ENCODE data around the gene FGF21. TPM values are rescaled to one million over a fixed set of nuclear protein-coding genes. Genes with fewer than 3 reads are reported as not detected.
A peak's percentile ranks its signal among the peaks of the same experiment; 100 is the strongest.

The FGF21 gene
- total RNA-seq, 4 donors from 2014 or later, result not detected

DNA sequence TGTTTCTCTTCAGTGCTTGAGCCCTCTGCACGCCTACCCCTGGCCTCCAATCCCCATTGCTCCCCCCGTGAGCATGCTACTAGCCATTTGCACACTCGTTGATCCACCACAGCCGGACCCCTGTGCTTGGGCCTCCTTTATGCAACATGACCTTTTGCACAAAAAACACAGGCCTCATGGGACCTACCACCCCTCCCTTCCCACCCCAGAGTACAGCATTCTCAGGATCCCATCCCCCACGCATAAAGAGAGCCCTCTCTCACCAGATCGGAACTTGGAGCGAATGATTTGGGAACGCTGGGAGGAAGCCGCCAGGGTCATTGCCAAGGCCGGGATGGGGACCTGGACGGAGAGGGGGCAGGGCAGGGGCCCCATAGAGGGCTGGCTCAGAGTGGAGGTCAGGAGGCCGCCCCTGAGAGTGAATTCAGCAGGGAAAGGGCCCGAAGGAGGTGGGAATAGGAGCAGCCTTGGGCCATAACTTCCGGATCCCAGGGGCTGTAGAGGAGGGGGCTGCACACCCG is 36.6 kb upstream of the FGF21 start:
- no peak for DNase-seq (ENCODE audit: low spot score in 2 of 2)
- Histone ChIP-seq H3K9me3 (no peaks in the 10 kb centered on the region), H3K4me3 (no peak overlapping the region), H3K27ac (no peak overlapping the region), H3K36me3 (no peaks in the 10 kb centered on the region), H3K4me1 (peaks cover 44% of the 10 kb centered on the region), H3K27me3 (no peaks in the 10 kb centered on the region)
- WGBS, result 69% methylated on average over 15 of the region's 15 CpGs
- TF ChIP-seq POLR2A (IDR thresholded peaks at IDR 0.05), result no peak
- TF ChIP-seq POLR2AphosphoS5 (IDR thresholded peaks at IDR 0.05), result no peak
- TF ChIP-seq, protein P1, sequence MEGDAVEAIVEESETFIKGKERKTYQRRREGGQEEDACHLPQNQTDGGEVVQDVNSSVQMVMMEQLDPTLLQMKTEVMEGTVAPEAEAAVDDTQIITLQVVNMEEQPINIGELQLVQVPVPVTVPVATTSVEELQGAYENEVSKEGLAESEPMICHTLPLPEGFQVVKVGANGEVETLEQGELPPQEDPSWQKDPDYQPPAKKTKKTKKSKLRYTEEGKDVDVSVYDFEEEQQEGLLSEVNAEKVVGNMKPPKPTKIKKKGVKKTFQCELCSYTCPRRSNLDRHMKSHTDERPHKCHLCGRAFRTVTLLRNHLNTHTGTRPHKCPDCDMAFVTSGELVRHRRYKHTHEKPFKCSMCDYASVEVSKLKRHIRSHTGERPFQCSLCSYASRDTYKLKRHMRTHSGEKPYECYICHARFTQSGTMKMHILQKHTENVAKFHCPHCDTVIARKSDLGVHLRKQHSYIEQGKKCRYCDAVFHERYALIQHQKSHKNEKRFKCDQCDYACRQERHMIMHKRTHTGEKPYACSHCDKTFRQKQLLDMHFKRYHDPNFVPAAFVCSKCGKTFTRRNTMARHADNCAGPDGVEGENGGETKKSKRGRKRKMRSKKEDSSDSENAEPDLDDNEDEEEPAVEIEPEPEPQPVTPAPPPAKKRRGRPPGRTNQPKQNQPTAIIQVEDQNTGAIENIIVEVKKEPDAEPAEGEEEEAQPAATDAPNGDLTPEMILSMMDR (IDR thresholded peaks at IDR 0.05), result no peak
- TF ChIP-seq EP300 (IDR thresholded peaks at IDR 0.05), result no peak

DNA sequence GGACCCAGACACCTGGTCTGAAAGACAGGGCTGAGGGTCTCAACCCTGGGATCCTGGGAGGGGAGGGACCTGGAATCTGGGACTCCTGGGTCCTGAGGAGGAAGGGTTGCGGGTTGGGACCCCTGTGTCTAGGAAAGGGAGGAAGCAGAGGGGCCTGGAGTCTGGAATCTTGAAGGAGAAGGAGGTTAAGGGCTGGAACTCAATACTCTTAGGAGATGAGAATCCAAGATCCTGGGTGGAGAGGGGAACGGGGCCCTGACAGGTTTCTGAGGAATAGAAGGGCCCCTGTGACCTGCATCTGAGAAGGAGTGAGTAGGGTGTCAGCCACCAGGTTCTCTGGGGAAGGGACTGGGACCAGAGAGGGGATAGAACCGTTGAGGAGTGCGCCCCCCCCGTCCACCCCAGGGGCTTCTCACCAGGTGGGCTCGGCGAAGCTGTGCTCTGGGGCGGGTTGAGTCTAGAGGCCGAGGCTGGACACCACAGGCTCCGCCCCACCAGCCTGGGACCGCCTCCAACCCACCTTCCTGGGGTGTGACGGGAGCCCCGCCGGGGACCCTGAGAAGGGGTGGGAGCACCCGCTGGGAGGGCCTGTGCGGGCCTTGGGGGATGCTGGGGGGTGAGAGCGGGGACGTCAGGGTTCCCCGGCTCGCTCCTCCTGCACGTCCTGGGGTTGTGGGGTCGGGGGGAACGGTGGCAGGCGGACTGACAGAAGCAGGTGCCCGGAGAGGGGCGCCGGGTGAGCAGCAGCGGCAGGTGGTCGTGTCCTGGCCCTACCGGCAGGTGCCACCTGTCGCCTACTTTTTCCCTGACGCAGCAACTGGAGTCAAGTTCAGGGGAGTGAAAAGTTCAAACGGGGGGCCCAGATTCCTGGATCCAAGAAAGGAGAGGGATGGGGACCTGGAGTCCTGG is 35.8 kb upstream of the FGF21 start, which contains the start of gene MAMSTR:
Gene MAMSTR, minus strand, starts transcription at position 463 of the 909 bp plus-strand sequence. CDS start 694 bp downstream, outside the sequence.
- Histone ChIP-seq H3K9me3 (no peaks in the 10 kb centered on the region), H3K4me1 (peaks cover 43% of the 10 kb centered on the region), H3K4me3 (peak within 1 kb of the TSS; percentile 52), H3K36me3 (no peaks in the 10 kb centered on the region), H3K27ac (peak within 1 kb of the TSS; percentile 56), H3K27me3 (no peaks in the 10 kb centered on the region)
- DNase-seq (ENCODE audit: low spot score in 2 of 2), result peak in 1 of 2 donors; percentile 75
- TF ChIP-seq EP300 (IDR thresholded peaks at IDR 0.05) (no peak), POLR2AphosphoS5 (IDR thresholded peaks at IDR 0.05) (no peak), POLR2A (IDR thresholded peaks at IDR 0.05) (no peak)
- TF ChIP-seq, protein P1 (IDR thresholded peaks at IDR 0.05), result no peak
- WGBS, result 80% methylated on average over 14 of the region's 33 CpGs

DNA sequence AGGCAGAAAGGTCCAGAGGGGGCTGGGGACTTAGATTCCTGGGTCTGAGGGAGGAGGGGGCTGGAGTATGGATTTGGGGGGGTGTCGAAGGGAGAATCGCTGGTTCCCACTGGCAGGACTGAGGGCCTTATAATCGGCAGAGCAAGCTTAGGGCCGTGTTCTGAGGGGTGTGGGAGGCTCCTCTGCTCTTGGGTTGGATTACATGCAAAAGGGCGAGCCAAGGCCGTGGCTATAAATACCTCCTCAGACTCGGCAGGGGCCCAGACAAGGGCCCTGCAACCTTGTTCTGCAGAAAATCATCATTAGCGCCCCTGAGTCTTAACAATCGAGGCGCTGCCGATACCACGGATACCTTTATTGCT is 35.1 kb upstream of the FGF21 start:
- no peaks in the 10 kb centered on the region for H3K27me3 ChIP-seq
- peak overlapping the region; percentile 52 for H3K4me3 ChIP-seq
- no peaks in the 10 kb centered on the region for H3K9me3 ChIP-seq
- DNase-seq (ENCODE audit: low spot score in 2 of 2), result no peak
- no peaks in the 10 kb centered on the region for H3K36me3 ChIP-seq
- H3K4me1 ChIP-seq, result peaks cover 43% of the 10 kb centered on the region
- TF ChIP-seq, protein P1 (IDR thresholded peaks at IDR 0.05), result no peak
- no peak for TF ChIP-seq EP300 (IDR thresholded peaks at IDR 0.05)
- TF ChIP-seq POLR2AphosphoS5 (IDR thresholded peaks at IDR 0.05), result no peak
- no peak for TF ChIP-seq POLR2A (IDR thresholded peaks at IDR 0.05)
- WGBS, result 26% methylated on average over 12 of the region's 12 CpGs
- peak overlapping the region; percentile 56 for H3K27ac ChIP-seq

DNA sequence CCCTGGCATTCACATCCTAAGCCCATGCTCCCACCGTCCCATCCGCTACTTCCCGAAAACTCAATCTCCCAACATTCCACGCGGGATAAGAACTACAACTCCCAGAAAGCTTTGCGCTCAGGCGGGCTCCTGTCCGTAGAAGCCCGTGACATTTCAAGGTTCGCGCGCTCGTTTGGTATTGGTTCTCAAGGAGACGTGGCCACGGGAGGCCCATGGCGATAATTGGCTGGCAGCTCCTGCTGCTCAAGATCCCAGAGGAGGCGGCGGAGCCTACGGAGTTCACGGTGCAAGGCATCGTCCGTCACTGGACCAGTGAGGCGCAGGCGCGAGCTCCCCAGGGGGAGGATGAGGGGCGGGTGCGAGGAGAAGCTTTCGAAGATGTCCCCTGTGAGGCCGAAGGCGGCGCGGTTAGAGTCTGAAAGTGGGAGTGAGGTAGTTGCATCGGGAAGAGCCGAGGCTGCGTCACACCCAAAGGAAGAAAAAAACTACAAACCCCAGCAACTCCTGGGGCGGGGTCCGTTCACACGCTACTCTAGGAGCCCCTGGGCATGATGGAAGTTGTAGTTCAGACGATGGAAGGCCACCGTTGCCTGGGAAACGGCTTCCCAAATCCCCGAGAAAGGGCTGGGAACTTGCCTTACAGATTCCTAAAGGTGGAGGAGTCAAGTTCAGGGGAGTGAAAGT is 34.6 kb upstream of the FGF21 start:
- peak; percentile 99 to 100 for DNase-seq (ENCODE audit: low spot score in 2 of 2)
- peak overlapping the region; percentile 56 for H3K27ac ChIP-seq
- TF ChIP-seq, protein P1 (IDR thresholded peaks at IDR 0.05), result no peak
- peak in 2 of 3 donors; percentile 40 to 77 for TF ChIP-seq POLR2AphosphoS5 (IDR thresholded peaks at IDR 0.05)
- H3K9me3 ChIP-seq, result no peaks in the 10 kb centered on the region
- peak overlapping the region; percentile 52 for H3K4me3 ChIP-seq
- H3K27me3 ChIP-seq, result no peaks in the 10 kb centered on the region
- H3K36me3 ChIP-seq, result no peaks in the 10 kb centered on the region
- H3K4me1 ChIP-seq, result peaks cover 40% of the 10 kb centered on the region
- WGBS, result 7% methylated on average over 41 of the region's 42 CpGs
